ENCODE data around the gene HLA-DOA.
A peak's percentile ranks its signal among the peaks of the same experiment; 100 is the strongest.

HLA-DOA gene

GRCh38 chr6:33014841-33015634 is 5.6 kb upstream of the HLA-DOA start:
- H3K27me3 ChIP-seq (ENCODE audit: insufficient read depth, low read depth, severe bottlenecking), result no peaks in the 10 kb centered on the region

GRCh38 chr6:33013608-33014007 is 4.2 kb upstream of the HLA-DOA start:
- no peak for TF ChIP-seq CTCF (IDR thresholded peaks at IDR 0.05; ENCODE audit: low read depth, low read length)
- Histone ChIP-seq H3K36me3 (no peaks in the 10 kb centered on the region), H3K9me3 (ENCODE audit: severe bottlenecking) (no peaks in the 10 kb centered on the region), H3K27ac (no peak overlapping the region), H3K27me3 (ENCODE audit: insufficient read depth, low read depth, severe bottlenecking) (no peaks in the 10 kb centered on the region), H3K4me3 (ENCODE audit: low read depth, low read length) (no peak overlapping the region)
- DNase-seq, result peak; percentile 49

More at GRCh38 chr6:33014841-33015634, 5.6 kb upstream of the HLA-DOA start:
- peak; percentile 77 for DNase-seq
- Histone ChIP-seq H3K9me3 (ENCODE audit: severe bottlenecking) (no peaks in the 10 kb centered on the region), H3K4me3 (ENCODE audit: low read depth, low read length) (no peak overlapping the region), H3K27ac (no peak overlapping the region), H3K36me3 (no peaks in the 10 kb centered on the region)
- TF ChIP-seq CTCF (IDR thresholded peaks at IDR 0.05; ENCODE audit: low read depth, low read length), result peak; percentile 78

GRCh38 chr6:33010356-33010755 is 965 bp upstream of the HLA-DOA start:
- Histone ChIP-seq H3K9me3 (ENCODE audit: severe bottlenecking) (no peaks in the 10 kb centered on the region), H3K36me3 (no peaks in the 10 kb centered on the region), H3K4me3 (ENCODE audit: low read depth, low read length) (no peak overlapping the region), H3K27ac (no peak overlapping the region), H3K27me3 (ENCODE audit: insufficient read depth, low read depth, severe bottlenecking) (no peaks in the 10 kb centered on the region)
- no peak for DNase-seq
- no peak for TF ChIP-seq CTCF (IDR thresholded peaks at IDR 0.05; ENCODE audit: low read depth, low read length)

- no peak overlapping the region for H3K27ac ChIP-seq
- no peak overlapping the region for H3K4me3 ChIP-seq (ENCODE audit: low read depth, low read length)
- no peak for DNase-seq
- H3K9me3 ChIP-seq (ENCODE audit: severe bottlenecking), result no peaks in the 10 kb centered on the region
- H3K27me3 ChIP-seq (ENCODE audit: insufficient read depth, low read depth, severe bottlenecking), result no peaks in the 10 kb centered on the region
- no peak for TF ChIP-seq CTCF (IDR thresholded peaks at IDR 0.05; ENCODE audit: low read depth, low read length)
- no peaks in the 10 kb centered on the region for H3K36me3 ChIP-seq
Observed at GRCh38 chr6:33007831-33008400, 1.5 kb downstream of the HLA-DOA start.

GRCh38 chr6:33004940-33005339 is 4.5 kb downstream of the HLA-DOA start:
- no peak for DNase-seq
- Histone ChIP-seq H3K27ac (no peak overlapping the region), H3K9me3 (ENCODE audit: severe bottlenecking) (no peaks in the 10 kb centered on the region), H3K4me3 (ENCODE audit: low read depth, low read length) (no peak overlapping the region), H3K27me3 (ENCODE audit: insufficient read depth, low read depth, severe bottlenecking) (no peaks in the 10 kb centered on the region), H3K36me3 (no peaks in the 10 kb centered on the region)
- no peak for TF ChIP-seq CTCF (IDR thresholded peaks at IDR 0.05; ENCODE audit: low read depth, low read length)
